ENCODE data around the gene RERE.

GRCh38 chr1:8362701-8363101 lies 454.7 kb downstream of the RERE start:
- no peak for TF ChIP-seq JUND (IDR thresholded peaks at IDR 0.05)
- no peak for TF ChIP-seq CTCF (IDR thresholded peaks at IDR 0.05 in 2 of 3, conservative IDR thresholded peaks at IDR 0.05 in 1 of 3; ENCODE audit: borderline replicate concordance in 1 of 3, insufficient read depth in 1 of 3, low read depth in 2 of 3, low read length in 2 of 3)
- TF ChIP-seq EZH2 (IDR thresholded peaks at IDR 0.05), result no peak
- TF ChIP-seq POLR2AphosphoS5 (IDR thresholded peaks at IDR 0.05; ENCODE audit: low read depth, low read length), result no peak
- TF ChIP-seq EZH2phosphoT487 (IDR thresholded peaks at IDR 0.05; ENCODE audit: borderline replicate concordance), result no peak
- no peak for TF ChIP-seq TCF7L2 (IDR thresholded peaks at IDR 0.05; ENCODE audit: borderline replicate concordance, extremely low read depth, insufficient read depth, insufficient read length)
- no peak for TF ChIP-seq POLR2A (IDR thresholded peaks at IDR 0.05; ENCODE audit: borderline replicate concordance, extremely low read depth, insufficient read depth, insufficient read length)
- TF ChIP-seq ATF3 (IDR thresholded peaks at IDR 0.05), result no peak
- no peak for TF ChIP-seq REST (IDR thresholded peaks at IDR 0.05; ENCODE audit: low read depth)
- TF ChIP-seq MAX (IDR thresholded peaks at IDR 0.05), result no peak
- TF ChIP-seq SIN3A (IDR thresholded peaks at IDR 0.05; ENCODE audit: low read depth), result no peak
